ENCODE measurements around the gene MLLT6. TPM values are rescaled to one million over a fixed set of nuclear protein-coding genes. Genes with fewer than 3 reads are reported as not detected.
A peak's percentile ranks its signal among the peaks of the same experiment; 100 is the strongest.

Gene MLLT6
- total and polyA plus RNA-seq, 2 of the 13 experiments (the other 11 are each of a cell fraction or from before 2014, with no cell fraction given), result 50.7 to 69.5 TPM

GRCh38 chr17:38746849-38747462 lies 41.9 kb downstream of the MLLT6 start (continued):
- TF ChIP-seq ZNF850 (CRISPR knock-in tag; conservative IDR thresholded peaks at IDR 0.05), result no peak
- TF ChIP-seq NFIB (CRISPR knock-in tag; IDR thresholded peaks at IDR 0.05; ENCODE audit: borderline replicate concordance), result no peak
- TF ChIP-seq KAT2B (IDR thresholded peaks at IDR 0.05; ENCODE audit: borderline replicate concordance, low read depth, low read length), result no peak
- TF ChIP-seq FOXK2 (IDR thresholded peaks at IDR 0.05), result no peak
- no peak for TF ChIP-seq FIP1L1 (IDR thresholded peaks at IDR 0.05; ENCODE audit: borderline replicate concordance, insufficient read depth, low read depth, low read length)
- 0 out of 2 replicates have a peak, but pooled peaks have one; percentile 16 for TF ChIP-seq HOXA7 (CRISPR knock-in tag; IDR thresholded peaks at IDR 0.05)
- TF ChIP-seq FOSL1 (CRISPR knock-in tag; IDR thresholded peaks at IDR 0.05; ENCODE audit: borderline replicate concordance), result 0 out of 2 replicates have a peak, but pooled peaks have one; percentile 15
- no peak for TF ChIP-seq ZNF329 (CRISPR knock-in tag; IDR thresholded peaks at IDR 0.05; ENCODE audit: low read depth)
- 0 out of 2 replicates have a peak, but pooled peaks have one; percentile 27 for TF ChIP-seq ZNF713 (CRISPR knock-in tag; IDR thresholded peaks at IDR 0.05)
- TF ChIP-seq GMEB2 (CRISPR knock-in tag; IDR thresholded peaks at IDR 0.05; ENCODE audit: low read depth), result no peak
- TF ChIP-seq ZBTB7B (CRISPR knock-in tag; IDR thresholded peaks at IDR 0.05), result no peak

Data from HepG2 (cell line).